OCI-LY3 (cell line): ENCODE results near the gene FAM184B.

Experiments used
- H2AFZ ChIP-seq: fragments of 200-600, 300-600 bp; shearing (Covaris generic); 2 replicates; pipeline ENCODE4 v1.6.0; 2014; ENCODE audit warnings: antibody characterized with exemption, low read depth, low read length
- H3K27ac ChIP-seq: fragments of 200-600, 300-600 bp; sonication (generic); 2 replicates; pipeline ENCODE4 v1.5.1; 2014; ENCODE audit warnings: mild to moderate bottlenecking, low read length, moderate library complexity, mixed read lengths
- H3K27me3 ChIP-seq: fragments of 200-600, 300-600 bp; sonication (generic); 2 replicates; pipeline ENCODE4 v1.6.1; 2014; ENCODE audit warnings: low read depth, low read length, mixed read lengths
- H3K36me3 ChIP-seq: fragments of 200-600, 300-600 bp; sonication (generic); replicated peaks from 2 replicates; pipeline ENCODE3; 2014; ENCODE audit warnings: low read depth, low read length, mixed read lengths
- H3K4me1 ChIP-seq: fragments of 300-600, 200-600 bp; sonication (generic); 2 replicates; pipeline ENCODE4 v1.6.1; 2014; ENCODE audit warnings: low read length, mixed read lengths
- H3K4me2 ChIP-seq: fragments of 200-600, 300-600 bp; sonication (generic); 2 replicates; pipeline ENCODE4 v1.6.1; 2014; ENCODE audit warnings: low read length, mixed read lengths
- H3K4me3 ChIP-seq: fragments of 300-600, 200-600 bp; sonication (generic); 2 replicates; pipeline ENCODE4 v1.5.1; 2014; ENCODE audit warnings: antibody characterized with exemption, mild to moderate bottlenecking, low read length, moderate library complexity
- H3K79me2 ChIP-seq: fragments of 300-600, 200-600 bp; shearing (Covaris generic); 2 replicates; pipeline ENCODE4 v1.6.1; 2014; ENCODE audit warnings: mild to moderate bottlenecking, low read length, mixed read lengths
- H3K9ac ChIP-seq: fragments of 300-600, 200-600 bp; shearing (Covaris generic); 2 replicates; pipeline ENCODE4 v1.6.0; 2014; ENCODE audit warnings: mild to moderate bottlenecking, low read length, moderate library complexity
- H3K9me3 ChIP-seq: fragments of 200-600, 300-600 bp; shearing (Covaris generic); 2 replicates; pipeline ENCODE4 v1.6.1; 2014; ENCODE audit warnings: low read length, mixed read lengths; ENCODE audit not compliant: insufficient read depth
- H4K20me1 ChIP-seq: fragments of 200-600, 300-600 bp; sonication (generic); 2 replicates; pipeline ENCODE4 v1.6.1; 2016; ENCODE audit warnings: low read length, mixed read lengths; ENCODE audit not compliant: insufficient read depth
- CTCF ChIP-seq: fragments of 200-600, 300-600 bp; sonication (generic); IDR thresholded peaks from 2 replicates; pipeline ENCODE4 v1.5.1; 2014; ENCODE audit warnings: antibody characterized with exemption, low read length, low read depth
- EZH2phosphoT487 ChIP-seq: fragments of 200-600 bp; shearing (Covaris generic); IDR thresholded peaks from 2 replicates; pipeline ENCODE4 v1.6.1; 2018; ENCODE audit warnings: antibody characterized with exemption, mixed run types, low read depth

The FAM184B gene

DNA sequence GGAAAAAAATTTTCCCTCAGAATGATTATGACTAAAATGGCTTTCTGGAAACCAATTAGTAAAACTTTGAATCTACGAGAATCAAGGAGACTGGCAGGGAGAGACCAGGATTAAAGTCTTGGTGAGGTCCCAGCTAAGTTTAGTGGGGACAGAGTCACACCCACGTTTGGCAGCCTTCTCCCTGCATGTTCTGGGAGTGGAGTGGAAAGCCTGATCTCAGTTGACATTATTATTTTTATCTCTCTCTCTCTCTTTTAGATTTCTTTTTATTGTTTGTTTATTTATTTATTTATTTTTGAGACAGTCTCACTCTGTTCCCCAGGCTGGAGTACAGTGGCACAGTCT lies 99.2 kb downstream of the FAM184B start:
- Histone ChIP-seq H3K4me3 (no peak overlapping the region), H3K9ac (no peak overlapping the region)

GRCh38 chr4:17681281-17682221 lies 99.9 kb downstream of the FAM184B start:
- Histone ChIP-seq H3K27ac (no peak overlapping the region), H3K4me2 (no peak overlapping the region), H3K36me3 (no peaks in the 10 kb centered on the region), H3K9ac (no peak overlapping the region), H3K4me1 (peaks cover 13% of the 10 kb centered on the region), H2AFZ (no peak overlapping the region), H3K4me3 (no peak overlapping the region), H3K27me3 (no peaks in the 10 kb centered on the region), H3K9me3 (no peaks in the 10 kb centered on the region), H4K20me1 (no peaks in the 10 kb centered on the region), H3K79me2 (no peaks in the 10 kb centered on the region)
- no peak for TF ChIP-seq EZH2phosphoT487
- TF ChIP-seq CTCF, result no peak

More for the DNA sequence above, 99.2 kb downstream of the FAM184B start:
- no peak overlapping the region for H2AFZ ChIP-seq
- no peaks in the 10 kb centered on the region for H3K36me3 ChIP-seq
- no peak overlapping the region for H3K4me2 ChIP-seq
- H3K79me2 ChIP-seq, result no peaks in the 10 kb centered on the region
- TF ChIP-seq EZH2phosphoT487, result no peak
- TF ChIP-seq CTCF, result no peak
- no peaks in the 10 kb centered on the region for H4K20me1 ChIP-seq
- no peaks in the 10 kb centered on the region for H3K27me3 ChIP-seq
- H3K4me1 ChIP-seq, result peaks cover 13% of the 10 kb centered on the region
- H3K27ac ChIP-seq, result no peak overlapping the region
- H3K9me3 ChIP-seq, result no peaks in the 10 kb centered on the region

- Histone ChIP-seq H3K4me2 (peak overlapping the region; percentile 46), H3K27me3 (no peaks in the 10 kb centered on the region), H4K20me1 (no peaks in the 10 kb centered on the region), H3K4me3 (no peak overlapping the region), H3K4me1 (peaks cover 13% of the 10 kb centered on the region), H2AFZ (peak overlapping the region; percentile 36; the same call in 1 of the 2 replicates), H3K36me3 (no peaks in the 10 kb centered on the region), H3K79me2 (no peaks in the 10 kb centered on the region), H3K9me3 (no peaks in the 10 kb centered on the region), H3K27ac (peak overlapping the region; percentile 13; the same call in 1 of the 2 replicates), H3K9ac (no peak overlapping the region)
- TF ChIP-seq EZH2phosphoT487, result no peak
- TF ChIP-seq CTCF, result no peak
These were observed 100.7 kb downstream of the FAM184B start for GRCh38 chr4:17680559-17681280.

- no peaks in the 10 kb centered on the region for H3K27me3 ChIP-seq
- no peaks in the 10 kb centered on the region for H4K20me1 ChIP-seq
- H3K4me1 ChIP-seq, result peaks cover 29% of the 10 kb centered on the region
- peaks cover 2% of the 10 kb centered on the region for H3K36me3 ChIP-seq
- no peak overlapping the region for H2AFZ ChIP-seq
- H3K27ac ChIP-seq, result no peak overlapping the region
- TF ChIP-seq CTCF (no peak), EZH2phosphoT487 (no peak)
- no peak overlapping the region for H3K4me3 ChIP-seq
- H3K4me2 ChIP-seq, result no peak overlapping the region
- H3K9me3 ChIP-seq, result no peaks in the 10 kb centered on the region; the same call in 1 of the 2 replicates
- H3K9ac ChIP-seq, result no peak overlapping the region
- H3K79me2 ChIP-seq, result no peaks in the 10 kb centered on the region
These were observed 111.0 kb downstream of the FAM184B start for GRCh38 chr4:17670423-17670822.
